NCI-H69 (cell line): ENCODE results near the gene MFSD12.
"Not testable (repeated sequence)": the region's sequence is repeated elsewhere in the genome, so short reads cannot be mapped to it uniquely, and the experiment has no call there.

Experiments used
- DNase-seq: peaks from one replicate; lab custom pipeline; 2025; lab: John Stamatoyannopoulos, UW

The MFSD12 gene

GRCh38 chr19:3522421-3523360, 34.7 kb downstream of the MFSD12 start:
- no peak for DNase-seq

GRCh38 chr19:3521104-3521445, 36.3 kb downstream of the MFSD12 start:
- no peak for DNase-seq

- peak; percentile 59 for DNase-seq
Observed at GRCh38 chr19:3520166-3521103, 37.0 kb downstream of the MFSD12 start.

GRCh38 chr19:3519126-3519525, 38.3 kb downstream of the MFSD12 start:
- no peak for DNase-seq

GRCh38 chr19:3518659-3519058, 38.7 kb downstream of the MFSD12 start:
- DNase-seq = no peak

- no peak for DNase-seq
Observed at GRCh38 chr19:3518255-3518654, 39.1 kb downstream of the MFSD12 start.

GRCh38 chr19:3517638-3518037, 39.7 kb downstream of the MFSD12 start:
- DNase-seq = no peak

- peak; percentile 99 for DNase-seq
Observed at GRCh38 chr19:3516675-3517207, 40.6 kb downstream of the MFSD12 start.

GRCh38 chr19:3515891-3516422, 41.4 kb downstream of the MFSD12 start:
- no peak for DNase-seq

GRCh38 chr19:3514930-3515329, 42.5 kb downstream of the MFSD12 start:
- no peak for DNase-seq

- DNase-seq = no peak
Observed at GRCh38 chr19:3513229-3514140, 43.9 kb downstream of the MFSD12 start.

GRCh38 chr19:3512562-3513228, 44.7 kb downstream of the MFSD12 start:
- DNase-seq = no peak

GRCh38 chr19:3511506-3512251, 45.7 kb downstream of the MFSD12 start:
- no peak for DNase-seq

GRCh38 chr19:3510727-3511126, 46.7 kb downstream of the MFSD12 start:
- no peak for DNase-seq

- DNase-seq = no peak
Observed at GRCh38 chr19:3509566-3509989, 47.8 kb downstream of the MFSD12 start.

GRCh38 chr19:3508771-3509535, 48.4 kb downstream of the MFSD12 start:
- no peak for DNase-seq

GRCh38 chr19:3508121-3508661, 49.2 kb downstream of the MFSD12 start:
- DNase-seq = not testable (repeated sequence)

GRCh38 chr19:3507371-3508120, 49.8 kb downstream of the MFSD12 start:
- DNase-seq = peak; percentile 60
